Activated T-cell treated with anti-CD3 and anti-CD28 coated beads for 4 hours (primary cell): Measurements from ENCODE around the gene PTPRA.
"Not testable (repeated sequence)": the region's sequence is repeated elsewhere in the genome, so short reads cannot be mapped to it uniquely, and the experiment has no call there.

ENCODE experiments used
- DNase-seq: peaks from one replicate; pipeline ENCODE4 v3.0.0-alpha.2; 2020

PTPRA gene

DNA sequence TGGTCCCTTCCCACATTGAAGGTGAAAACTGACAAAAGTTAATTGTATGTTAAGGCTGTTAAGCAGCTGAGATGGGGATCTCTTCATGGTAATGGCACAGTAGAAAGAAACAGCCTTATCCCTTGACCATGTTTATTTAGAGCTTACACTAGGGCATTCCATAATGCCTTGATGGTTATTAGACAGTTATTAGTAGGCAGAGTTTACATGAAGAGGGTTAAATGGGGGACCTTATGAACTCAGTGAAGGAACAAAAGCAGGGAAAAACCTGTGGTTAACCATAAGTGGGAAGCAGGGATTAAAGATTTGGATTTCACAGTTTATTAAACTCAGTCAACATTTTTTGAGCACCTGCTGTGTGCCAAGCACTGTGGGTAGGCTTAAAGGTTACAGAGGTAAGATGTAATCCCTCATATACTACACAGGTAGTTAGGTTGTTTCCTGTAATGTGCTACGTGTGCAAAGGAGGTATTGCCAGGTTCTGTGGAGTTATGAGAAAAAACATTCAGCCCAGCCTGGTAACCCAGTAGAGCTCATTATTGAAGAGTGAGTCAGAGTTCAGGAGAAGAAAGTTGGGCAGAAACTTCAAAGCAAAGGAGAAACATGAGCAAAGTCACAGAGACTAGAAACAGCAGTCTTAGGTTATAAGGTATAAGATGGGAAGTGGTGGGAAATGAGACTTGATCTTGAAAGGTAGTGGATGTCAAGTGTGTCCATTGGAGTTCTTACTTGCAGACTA is 137.9 kb downstream of the PTPRA start:
- DNase-seq = no peak

DNA sequence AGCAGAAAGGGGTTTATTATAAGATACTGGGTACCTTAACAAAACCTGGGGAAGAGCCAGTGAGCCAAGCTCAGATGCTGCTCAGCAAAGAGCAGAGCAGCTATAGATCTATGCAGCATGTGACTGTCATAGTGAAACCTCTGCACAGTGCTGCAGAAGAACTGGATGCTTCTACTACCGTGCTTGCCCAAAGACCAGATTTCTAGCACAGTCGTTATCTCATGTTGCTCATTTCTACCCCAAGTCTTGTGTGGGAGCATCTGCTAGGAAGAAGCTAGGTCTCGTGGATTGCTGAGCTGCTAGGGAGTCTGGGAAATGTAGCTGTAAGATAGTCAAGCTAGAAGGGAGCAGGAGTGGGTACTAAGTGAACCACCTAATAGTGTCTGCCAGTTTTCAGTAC is 138.5 kb downstream of the PTPRA start:
- DNase-seq = no peak

DNA sequence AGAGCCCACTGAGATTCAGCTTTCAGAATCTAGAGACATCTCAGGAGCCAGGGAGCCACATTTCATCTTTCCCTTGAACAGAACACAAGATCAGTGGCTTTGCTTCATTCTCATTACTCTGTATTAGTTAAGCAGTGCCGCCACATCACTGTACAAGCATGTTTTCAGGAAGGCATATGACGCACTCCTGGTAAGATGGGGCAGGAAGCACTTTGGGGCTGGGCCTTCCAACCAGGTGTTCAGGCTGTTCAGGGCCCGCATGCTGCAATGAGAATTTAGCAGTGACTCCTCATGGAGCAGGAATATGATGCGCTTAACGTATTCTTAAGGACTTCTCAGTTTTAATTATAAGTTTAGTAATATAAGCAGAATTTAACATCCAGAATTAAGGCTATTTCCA is 140.5 kb downstream of the PTPRA start:
- DNase-seq = no peak

DNA sequence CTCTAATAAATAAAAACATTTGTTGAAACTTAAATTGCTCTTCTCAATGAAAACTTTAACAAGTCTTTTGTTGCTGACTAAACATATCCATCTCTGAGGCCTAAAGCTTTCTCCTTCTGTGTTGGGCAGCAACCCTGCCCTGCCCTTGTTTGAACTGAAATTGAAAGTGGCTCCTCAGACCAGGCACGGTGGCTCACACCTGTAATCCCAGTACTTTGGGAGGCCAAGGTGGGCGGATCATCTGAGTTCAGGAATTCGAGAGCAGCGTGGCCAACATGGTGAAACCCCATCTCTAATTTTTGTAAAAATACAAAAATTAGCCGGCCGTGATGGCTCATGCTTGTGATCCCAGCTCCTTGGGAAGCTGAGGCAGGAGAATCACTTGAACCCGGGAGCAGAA is 140.9 kb downstream of the PTPRA start:
- DNase-seq = no peak

DNA sequence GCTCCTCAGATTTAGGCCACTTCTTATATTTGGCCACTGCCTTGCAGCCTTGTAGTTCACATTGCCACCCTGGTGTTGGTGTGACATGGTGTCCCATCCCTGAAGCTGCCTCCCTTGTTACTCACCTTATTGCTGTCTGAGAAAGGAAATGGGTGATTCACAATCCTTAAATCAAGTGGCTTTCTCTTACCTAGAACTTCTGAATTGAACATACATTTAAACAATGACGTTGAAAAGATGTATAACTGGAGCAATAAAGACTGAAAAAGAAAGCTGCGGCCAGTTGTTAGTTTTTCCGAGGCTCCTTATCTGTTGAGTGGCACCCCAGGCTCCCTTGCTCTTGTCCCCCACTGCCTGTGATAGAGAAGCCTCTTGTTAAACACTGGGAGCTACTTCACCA is 141.4 kb downstream of the PTPRA start:
- no peak for DNase-seq

DNA sequence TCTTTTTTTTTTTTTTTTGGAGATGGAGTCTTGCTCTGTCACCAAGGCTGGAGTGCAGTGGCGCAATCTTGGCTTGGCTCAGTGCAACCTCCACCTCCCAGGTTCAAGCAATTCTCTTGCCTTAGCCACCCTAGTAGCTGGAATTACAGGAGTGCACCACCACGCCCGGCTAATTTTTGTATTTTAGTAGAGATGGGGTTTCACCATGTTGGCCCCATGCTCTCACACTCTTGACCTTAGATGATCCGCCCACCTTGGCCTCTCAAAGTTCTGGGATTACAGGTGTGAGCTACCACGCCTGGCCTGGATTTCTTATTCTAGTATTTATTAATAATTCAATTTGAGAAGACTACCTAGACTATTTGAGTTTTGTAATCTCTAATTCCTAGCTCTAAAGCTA is 142.0 kb downstream of the PTPRA start:
- not testable (repeated sequence) for DNase-seq

DNA sequence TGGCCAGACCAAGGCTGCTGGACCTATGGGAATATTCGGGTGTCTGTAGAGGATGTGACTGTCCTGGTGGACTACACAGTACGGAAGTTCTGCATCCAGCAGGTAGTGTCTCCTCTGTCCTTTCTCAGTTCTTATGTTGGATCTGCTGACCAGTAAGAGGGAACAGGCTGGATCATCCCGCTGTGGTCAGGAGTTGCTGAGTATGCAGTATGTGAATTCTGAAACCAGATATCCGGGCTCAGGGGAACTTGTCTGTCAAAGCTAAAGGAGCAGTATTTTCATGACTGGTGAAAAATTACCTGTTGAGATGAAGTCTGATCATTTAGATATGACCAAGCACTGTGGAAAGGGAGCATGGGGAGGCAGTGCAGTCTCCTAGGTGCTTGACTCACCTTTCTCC is 148.0 kb downstream of the PTPRA start:
- no peak for DNase-seq

DNA sequence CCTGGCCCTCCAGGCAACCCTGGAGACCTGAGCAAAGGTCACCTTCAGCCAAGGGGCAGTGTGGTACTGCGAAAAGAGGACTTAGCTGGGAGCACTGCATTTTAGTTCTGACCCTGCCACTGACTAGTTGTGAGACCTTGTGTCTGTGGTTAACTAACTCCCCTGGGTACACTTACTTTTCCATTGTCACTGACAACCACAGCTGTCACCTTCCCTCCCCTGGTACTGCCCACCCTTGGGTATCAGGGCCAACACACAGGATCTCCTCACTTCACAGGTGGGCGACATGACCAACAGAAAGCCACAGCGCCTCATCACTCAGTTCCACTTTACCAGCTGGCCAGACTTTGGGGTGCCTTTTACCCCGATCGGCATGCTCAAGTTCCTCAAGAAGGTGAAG is 148.5 kb downstream of the PTPRA start:
- no peak for DNase-seq

DNA sequence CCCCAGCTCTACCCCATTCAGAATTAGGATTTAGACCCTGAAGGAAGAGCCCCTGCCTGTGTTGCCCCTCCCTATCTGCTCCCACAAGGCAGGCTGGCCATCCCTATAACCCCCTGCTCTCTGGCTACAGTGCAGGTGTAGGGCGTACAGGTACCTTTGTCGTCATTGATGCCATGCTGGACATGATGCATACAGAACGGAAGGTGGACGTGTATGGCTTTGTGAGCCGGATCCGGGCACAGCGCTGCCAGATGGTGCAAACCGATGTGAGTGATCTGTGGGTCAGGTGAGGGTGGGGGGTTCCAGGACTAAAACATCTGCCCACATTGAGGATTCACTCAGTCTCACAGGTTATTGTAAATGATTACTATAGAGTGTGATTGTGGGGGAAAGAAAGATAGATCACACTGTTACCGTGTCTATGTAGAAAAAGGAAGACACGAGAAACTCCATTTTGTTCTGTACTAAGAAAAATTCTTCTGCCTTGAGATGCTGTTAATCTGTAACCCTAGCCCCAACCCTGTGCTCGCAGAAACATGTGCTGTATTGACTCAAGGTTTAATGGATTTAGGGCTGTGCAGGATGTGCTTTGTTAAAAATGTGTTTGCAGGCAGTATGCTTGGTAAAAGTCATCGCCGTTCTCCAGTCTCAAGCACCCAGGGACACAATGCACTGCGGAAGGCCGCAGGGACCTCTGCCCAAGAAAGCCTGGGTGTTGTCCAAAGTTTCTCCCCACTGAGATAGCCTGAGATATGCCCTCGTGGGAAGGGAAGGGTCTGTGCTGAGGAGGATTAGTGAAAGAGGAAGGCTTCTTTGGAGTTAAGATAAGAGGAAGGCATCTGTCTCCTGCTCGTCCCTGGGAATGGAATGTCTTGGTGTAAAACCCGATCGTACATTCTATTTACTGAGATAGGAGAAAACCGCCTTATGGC is 149.5 kb downstream of the PTPRA start:
- DNase-seq = not testable (repeated sequence)

DNA sequence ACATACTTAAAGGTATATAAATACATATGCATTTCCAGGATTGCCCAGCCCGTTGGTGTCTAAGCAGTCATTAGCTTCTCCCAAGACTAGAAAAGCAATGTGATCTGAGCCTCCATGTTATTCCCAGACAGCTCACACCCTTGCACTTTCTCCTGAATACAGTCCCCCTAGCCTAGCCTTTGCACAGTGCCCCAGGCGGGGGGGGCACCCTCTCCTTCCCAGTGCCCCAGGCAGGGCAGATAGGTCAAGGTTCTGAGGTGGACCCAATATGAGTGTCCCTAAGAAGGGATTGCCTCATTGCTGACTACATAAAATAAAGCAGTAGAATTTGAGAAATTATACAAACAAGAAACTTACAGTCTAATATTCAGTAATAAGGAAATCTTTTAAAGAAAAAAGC is 154.7 kb downstream of the PTPRA start:
- no peak for DNase-seq

DNA sequence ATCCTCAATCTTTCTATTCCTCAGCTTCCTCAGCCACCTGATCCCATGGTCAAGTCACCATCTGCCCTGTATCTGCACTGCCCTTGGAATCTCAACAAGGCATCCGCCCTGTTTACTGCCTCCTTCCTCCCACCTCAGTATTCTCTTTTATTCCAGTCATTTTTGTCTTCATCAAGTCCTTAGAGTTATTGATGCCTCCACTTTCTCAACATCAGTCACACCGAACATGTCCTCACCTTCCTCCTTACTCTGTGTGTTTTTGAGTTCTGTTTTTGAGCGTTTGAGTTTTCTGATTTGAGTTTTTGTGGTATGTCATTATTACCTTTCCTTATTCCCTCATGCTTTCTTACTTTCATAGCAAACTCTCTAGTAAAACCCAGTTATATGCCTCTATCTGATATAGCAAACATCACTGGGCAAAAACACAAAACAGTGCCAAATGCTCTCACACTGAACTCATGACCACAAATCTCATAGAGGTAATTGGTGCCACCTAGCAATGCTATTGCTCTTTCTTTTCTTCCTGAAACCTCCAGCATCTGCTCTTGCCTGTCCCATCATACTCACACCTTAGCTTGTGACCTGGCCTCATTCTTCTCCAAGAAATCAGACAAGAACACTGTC is 158.4 kb downstream of the PTPRA start:
- DNase-seq = no peak

DNA sequence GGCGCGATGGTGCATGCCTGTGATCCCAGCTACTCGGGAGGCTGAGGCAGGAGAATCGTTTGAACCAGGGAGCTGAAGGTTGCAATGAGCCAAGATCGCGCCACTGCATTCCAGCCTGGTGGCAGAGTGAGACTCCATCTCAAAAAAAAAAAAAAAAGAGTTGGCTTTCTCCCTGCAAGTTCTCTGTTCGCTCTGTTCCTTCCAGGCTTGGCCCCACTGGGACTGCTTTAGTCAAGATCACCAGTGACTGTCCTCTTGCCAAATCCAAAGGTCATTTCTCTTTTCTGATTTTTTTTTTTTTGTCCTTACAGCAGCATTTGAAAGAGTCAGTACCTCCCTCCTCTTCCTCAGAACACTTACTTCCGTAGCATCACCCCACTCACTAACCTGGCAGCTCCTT is 159.3 kb downstream of the PTPRA start:
- DNase-seq = no peak

DNA sequence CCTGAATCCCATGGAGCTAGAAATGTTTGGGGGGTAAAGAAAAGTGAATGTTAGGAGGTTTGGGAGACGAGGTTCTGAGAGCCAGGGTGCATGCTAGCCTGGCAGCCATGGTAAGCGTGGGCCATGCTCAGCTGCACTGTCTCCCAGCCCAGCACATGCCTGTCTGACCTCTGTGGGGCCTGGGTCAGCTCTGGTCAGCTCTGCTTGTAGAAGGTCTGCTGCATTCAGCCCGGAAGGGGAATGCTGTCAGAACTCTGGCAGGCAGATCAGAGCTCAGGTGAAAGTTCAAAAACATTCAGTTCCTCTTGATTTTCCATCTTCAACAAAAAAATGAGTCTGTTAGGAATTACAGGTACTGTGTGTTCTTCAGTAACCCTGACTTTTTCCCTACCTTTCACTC is 164.4 kb downstream of the PTPRA start:
- no peak for DNase-seq

DNA sequence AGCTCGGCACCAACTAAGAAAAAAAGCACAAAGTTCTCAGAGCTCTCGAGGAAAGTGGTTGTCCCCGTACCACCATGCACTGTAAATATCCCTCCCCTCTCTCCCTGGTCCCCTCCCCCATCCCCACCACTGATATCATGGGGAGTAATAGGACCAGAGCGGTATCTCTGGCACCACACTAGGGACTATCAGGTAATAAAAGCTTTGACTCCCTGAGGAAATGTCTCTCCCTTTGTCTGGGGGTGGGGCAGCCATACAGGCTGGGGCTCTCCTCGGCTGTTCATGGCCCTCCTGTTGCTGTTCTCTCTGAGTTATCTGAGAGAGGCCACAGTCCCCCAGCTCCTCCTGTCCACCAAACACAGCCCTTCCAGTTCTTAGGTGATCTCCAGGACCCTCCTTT is 165.2 kb downstream of the PTPRA start:
- DNase-seq = no peak

DNA sequence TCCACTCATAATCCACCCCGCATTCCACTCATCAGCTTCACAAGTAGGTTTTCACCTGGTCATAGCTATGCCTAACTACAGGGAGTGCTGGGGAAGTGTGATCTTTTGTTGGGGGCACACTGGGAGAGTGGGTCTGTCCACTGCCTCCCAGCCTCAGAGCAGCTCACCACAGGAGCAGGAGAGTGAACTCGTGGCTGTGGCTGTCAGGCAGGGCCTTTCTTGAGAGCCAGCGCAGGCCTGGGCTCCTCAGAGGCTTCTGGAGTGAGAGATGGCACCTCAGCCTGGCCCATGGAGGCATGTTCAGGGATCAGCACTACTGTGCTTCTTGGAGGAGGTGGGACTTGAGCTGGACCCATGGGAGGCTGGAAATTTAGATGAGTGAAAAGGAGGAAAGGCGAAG is 166.1 kb downstream of the PTPRA start:
- DNase-seq = no peak

DNA sequence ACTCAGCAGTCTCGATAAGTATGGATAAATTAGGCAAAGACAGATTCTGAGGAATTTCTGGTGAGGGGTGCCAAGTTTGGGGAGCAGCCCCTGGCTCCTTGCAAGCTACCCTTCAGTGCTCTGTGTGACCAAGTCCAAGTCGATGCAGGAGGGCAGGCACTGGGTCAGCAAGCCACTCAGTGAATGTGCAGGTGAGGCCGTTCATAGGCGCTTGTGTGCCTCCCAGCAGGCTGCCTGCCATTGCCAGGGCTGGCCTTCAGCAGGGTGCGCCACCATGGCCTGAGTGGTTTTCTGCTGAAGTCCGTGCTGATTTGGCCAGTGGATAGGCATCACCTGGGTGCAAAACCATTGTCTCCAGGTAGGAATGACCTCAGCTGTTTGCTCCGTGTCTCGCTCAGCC is 166.8 kb downstream of the PTPRA start:
- DNase-seq = no peak

DNA sequence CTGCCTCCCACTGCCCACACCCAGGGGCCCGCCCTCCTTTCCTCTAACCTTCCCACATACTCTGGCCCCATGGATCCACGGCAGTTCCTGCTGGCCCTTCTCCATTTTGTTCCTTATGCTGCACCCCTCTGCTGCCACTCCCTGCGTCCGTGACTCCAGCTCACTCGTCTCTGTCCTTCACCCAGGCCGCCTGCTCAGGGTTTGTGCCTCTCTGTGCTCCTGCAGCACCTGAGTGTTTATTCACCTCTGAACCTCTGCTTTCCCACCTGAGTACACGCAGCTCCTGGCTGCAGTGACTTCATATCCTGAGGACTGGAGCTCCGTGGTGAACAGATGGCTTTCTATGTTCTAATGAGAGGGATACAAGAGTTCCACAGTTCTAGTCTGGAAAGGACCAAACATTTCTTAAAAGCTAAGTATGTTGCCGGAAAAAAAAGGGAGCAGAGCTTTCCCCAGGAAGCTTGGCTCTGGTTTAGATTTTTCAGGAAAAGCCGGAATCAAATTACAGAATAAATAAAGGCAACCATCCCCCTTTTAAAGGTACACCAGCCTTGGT is 168.7 kb downstream of the PTPRA start:
- DNase-seq = no peak

DNA sequence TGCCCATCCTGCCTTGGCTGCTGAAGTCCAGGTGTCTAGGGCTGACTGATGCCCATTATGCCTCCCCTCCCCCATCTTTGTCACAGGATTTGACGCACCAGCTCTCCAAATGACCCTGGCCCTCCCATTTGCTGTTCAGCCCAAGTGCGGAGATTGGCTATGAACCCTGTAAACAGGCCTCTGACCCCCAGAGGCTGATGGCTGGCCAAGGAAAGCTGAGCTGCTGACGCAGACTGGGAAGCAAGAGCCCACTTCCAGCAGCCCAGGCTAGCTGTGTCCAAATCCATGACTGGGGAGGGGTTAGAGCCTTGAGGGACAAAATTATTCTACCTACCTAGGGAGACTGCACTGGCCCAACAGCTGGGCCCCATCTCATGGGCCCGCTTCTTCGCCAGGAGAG is 169.3 kb downstream of the PTPRA start:
- DNase-seq = no peak

DNA sequence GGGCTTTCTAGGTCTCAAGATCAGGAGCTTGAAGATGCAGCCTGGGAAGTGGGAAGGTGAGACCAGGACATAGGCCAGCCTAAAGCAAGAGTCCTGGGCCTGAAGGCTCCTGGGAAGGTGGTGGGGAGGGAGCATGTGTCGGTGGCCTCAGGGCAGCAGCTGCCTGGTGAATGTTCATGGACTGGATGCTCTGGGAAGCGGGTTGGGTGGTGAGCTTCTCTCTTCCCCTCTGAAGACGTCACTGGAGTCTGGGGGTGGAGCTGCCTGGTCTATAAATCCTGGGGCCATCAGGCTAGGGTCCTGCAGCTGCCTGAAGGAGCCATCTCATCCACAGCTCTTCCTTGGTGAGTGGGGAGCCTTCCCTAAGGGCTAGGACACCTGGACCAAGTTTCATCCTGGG is 170.0 kb downstream of the PTPRA start, which contains the start of gene GNRH2:
GNRH2 (plus strand) TSS at position 301 of the 400 bp plus-strand sequence. CDS start 793 bp downstream, outside the sequence.
- no peak for DNase-seq

DNA sequence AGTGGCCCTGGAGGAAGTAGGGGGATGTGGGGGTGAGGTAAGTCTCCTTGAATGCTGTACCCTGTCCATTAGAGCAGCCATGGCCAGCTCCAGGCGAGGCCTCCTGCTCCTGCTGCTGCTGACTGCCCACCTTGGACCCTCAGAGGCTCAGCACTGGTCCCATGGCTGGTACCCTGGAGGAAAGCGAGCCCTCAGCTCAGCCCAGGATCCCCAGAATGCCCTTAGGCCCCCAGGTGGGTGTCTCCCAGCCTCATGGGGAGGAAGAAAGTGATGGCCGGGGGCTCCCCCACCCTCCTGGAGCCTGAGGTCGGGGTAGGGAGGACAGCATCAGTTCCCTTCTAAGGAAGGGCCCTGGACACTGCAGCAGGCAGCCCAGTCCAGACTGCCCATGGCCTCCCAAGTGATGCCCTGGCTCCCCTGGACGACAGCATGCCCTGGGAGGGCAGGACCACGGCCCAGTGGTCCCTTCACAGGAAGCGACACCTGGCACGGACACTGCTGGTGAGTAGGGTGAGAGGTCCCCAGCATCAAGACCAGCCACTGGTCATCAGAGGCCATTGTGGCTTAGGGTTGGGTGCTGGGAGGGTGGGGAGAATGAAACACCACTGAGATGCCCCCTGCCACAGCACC is 171.2 kb downstream of the PTPRA start:
- DNase-seq = no peak

DNA sequence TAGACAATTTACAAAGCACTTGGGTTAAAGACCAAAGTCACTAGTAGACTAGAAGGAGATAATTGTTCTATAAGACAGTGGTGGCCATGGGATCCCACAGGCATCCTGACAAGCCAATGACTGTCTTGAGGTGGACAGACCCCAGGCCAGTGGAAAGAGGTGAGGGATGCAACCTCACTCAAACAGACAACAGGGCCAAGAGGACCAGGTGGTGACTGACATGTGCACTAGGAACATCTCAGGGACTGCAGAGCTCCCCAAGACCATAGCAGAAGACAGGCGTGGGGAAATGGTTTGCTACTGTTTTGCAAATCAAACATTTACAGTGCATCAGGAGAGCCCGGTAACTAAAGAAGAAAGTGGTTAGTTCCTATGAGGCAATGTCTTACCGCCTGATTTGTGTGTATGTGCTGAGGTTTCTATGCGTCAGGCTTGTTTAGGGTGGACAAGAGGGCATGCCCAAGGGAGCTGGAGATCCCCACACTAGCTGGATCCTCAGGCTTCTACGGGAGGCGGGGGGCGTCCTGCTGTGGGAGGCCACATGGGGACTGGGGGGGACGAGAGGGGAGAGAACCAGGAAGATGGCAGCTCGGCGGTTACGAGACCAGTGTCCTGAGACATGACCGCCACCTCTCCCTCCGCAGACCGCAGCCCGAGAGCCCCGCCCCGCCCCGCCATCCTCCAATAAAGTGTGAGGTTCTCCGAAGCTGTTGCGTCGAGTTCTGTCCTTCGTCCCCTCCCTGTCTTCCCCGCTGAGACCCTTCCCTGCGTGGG is 171.9 kb downstream of the PTPRA start:
- DNase-seq = peak; percentile 19
